ENCODE data around the gene ZDHHC14. TPM values are rescaled to one million over a fixed set of nuclear protein-coding genes. Genes with fewer than 3 reads are reported as not detected.

ZDHHC14 gene
- total and polyA plus RNA-seq, 5 donors = 10.6 to 22.1 (median 20.2) TPM

DNA sequence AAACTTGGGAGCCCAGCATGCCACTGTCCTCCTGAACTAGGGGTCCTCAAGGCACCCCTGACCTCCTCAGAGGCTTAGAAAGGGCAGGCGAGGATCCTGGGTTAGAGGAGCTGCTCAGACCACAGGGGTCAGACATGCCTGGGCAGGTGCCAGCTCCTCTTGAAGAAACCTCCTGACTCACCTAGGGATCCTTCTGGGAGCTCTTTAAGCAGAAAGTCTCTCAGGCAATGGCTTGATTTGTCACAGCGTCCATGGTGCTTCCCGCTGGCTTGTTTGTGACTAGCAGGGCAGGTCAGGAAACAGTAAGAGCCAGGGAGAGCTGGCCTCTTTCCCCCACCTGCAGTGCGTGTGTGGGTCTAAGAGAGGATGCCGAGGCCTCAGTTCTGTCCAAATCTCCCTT is 267.6 kb downstream of the ZDHHC14 start:
- DNase-seq (peak in 1 of 3 donors; percentile 53), ATAC-seq (no peak)
- no peak overlapping the region for H3K27ac ChIP-seq (ENCODE audit: low read length)
- no peak overlapping the region for H3K4me3 ChIP-seq (ENCODE audit: low read length)
- peaks cover 3% of the 10 kb centered on the region for H3K4me1 ChIP-seq (ENCODE audit: control insufficient read depth, insufficient read depth, low read length)
- WGBS = 90% methylated on average over 5 of the region's 5 CpGs
- no peaks in the 10 kb centered on the region for H3K9me3 ChIP-seq (ENCODE audit: control insufficient read depth, low read length)
- no peaks in the 10 kb centered on the region for H3K27me3 ChIP-seq (ENCODE audit: control insufficient read depth, insufficient read depth)
- intact Hi-C loops (cut with DNase I) = no loop called here

DNA sequence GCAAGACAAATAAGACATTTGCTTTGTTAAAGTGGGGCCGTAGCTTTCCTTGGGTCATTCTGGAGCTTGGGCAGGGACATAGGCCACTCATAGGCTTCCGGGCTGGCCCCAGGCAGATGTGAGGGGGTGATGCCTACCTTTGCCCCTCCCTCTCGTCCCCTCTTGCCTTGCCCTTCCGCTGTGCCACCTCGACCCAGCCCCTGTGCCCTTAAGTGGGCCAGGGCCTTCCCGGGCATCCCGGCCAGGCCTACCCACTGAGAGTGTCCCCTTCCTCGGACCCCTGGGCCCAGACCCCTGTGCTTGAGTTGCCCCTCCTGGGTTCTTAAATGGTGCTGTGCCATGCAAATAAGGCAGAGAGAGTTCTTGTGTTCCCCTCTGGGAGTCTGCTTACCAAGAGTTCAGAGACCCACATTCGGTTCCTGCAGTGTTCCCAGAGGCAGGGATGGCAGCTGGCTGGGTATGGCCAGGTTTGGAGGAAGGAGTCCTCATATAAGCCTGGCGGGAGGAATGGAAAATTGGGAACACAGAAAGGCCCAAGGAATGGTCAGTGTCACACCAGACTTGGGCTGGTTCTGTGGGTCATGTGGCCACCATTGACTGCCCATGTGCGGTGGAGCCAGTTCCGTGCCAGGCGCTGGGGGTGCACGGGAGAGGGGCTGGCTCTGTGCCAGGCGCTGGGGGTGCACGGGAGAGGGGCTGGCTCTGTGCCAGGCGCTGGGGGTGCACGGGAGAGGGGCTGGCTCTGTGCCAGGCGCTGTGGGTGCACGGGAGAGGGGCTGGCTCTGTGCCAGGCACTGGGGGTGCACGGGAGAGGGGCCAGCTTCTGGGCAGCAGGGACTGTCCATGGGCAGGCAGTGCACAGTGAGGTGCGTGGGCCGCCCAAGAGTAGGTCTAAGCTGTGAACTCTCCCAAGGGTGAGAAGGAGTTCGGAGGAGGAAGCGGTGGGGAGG is 268.6 kb downstream of the ZDHHC14 start:
- Histone ChIP-seq H3K27ac (ENCODE audit: low read length) (no peak overlapping the region), H3K27me3 (ENCODE audit: control insufficient read depth, insufficient read depth) (no peaks in the 10 kb centered on the region), H3K4me1 (ENCODE audit: control insufficient read depth, insufficient read depth, low read length) (peaks cover 3% of the 10 kb centered on the region), H3K4me3 (ENCODE audit: low read length) (no peak overlapping the region), H3K9me3 (ENCODE audit: control insufficient read depth, low read length) (no peaks in the 10 kb centered on the region)
- 60% methylated on average over 25 of the region's 25 CpGs for WGBS
- intact Hi-C loops (cut with DNase I) = no loop called here
- peak in 2 of 3 donors; percentile 74 to 75 for DNase-seq
- ATAC-seq = peak; percentile 15 to 38

DNA sequence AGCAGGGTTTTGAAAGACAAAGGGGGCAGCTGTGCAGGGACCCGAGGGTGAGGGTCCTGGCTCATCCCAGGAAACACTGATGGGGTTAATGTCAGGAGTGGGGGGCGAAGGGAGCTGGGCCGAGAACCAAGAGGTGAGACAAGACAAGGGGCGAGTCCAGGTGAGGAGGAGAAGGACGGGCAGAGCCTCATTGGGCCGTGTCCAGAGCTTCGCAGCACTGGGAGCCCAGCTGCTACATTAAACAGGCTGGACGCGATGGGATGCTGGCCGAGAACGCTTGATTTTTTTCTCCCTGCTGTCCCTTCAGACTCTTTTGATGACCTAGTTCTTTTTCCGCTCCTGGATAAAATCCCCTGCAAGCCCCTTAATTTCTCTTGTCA is 269.3 kb downstream of the ZDHHC14 start:
- peaks cover 3% of the 10 kb centered on the region for H3K4me1 ChIP-seq (ENCODE audit: control insufficient read depth, insufficient read depth, low read length)
- no peak overlapping the region for H3K27ac ChIP-seq (ENCODE audit: low read length)
- H3K9me3 ChIP-seq (ENCODE audit: control insufficient read depth, low read length) = no peaks in the 10 kb centered on the region
- DNase-seq (peak; percentile 51 to 85 (median 84)), ATAC-seq (peak; percentile 53 to 68)
- intact Hi-C loops (cut with DNase I) = no loop called here
- no peaks in the 10 kb centered on the region for H3K27me3 ChIP-seq (ENCODE audit: control insufficient read depth, insufficient read depth)
- H3K4me3 ChIP-seq (ENCODE audit: low read length) = no peak overlapping the region
- 37% methylated on average over 12 of the region's 12 CpGs for WGBS

DNA sequence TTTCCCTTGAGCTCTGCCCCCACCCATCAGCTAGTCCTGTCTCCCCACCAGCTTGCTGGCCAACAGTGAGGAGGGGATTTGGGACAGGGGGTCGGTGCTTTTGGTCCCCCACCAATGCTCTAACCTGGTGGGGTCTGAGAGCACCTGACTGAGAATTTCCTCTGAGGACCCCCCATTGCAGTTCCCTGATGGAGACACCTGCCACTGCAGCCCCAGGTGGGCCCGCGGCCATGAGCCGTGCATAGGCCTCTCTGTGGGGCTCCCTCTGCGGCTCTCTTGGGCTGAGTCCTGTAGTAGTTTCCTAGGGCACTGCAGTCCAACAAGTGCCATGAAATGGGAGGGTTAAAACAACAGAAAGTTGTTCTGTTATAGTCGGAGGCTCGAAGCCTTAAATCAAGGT is 269.8 kb downstream of the ZDHHC14 start:
- H3K27ac ChIP-seq (ENCODE audit: low read length) = no peak overlapping the region
- intact Hi-C loops (cut with DNase I) = no loop called here
- peaks cover 3% of the 10 kb centered on the region for H3K4me1 ChIP-seq (ENCODE audit: control insufficient read depth, insufficient read depth, low read length)
- H3K4me3 ChIP-seq (ENCODE audit: low read length) = no peak overlapping the region
- no peak for DNase-seq
- no peaks in the 10 kb centered on the region for H3K9me3 ChIP-seq (ENCODE audit: control insufficient read depth, low read length)
- 91% methylated on average over 7 of the region's 7 CpGs for WGBS
- ATAC-seq = no peak
- H3K27me3 ChIP-seq (ENCODE audit: control insufficient read depth, insufficient read depth) = no peaks in the 10 kb centered on the region

DNA sequence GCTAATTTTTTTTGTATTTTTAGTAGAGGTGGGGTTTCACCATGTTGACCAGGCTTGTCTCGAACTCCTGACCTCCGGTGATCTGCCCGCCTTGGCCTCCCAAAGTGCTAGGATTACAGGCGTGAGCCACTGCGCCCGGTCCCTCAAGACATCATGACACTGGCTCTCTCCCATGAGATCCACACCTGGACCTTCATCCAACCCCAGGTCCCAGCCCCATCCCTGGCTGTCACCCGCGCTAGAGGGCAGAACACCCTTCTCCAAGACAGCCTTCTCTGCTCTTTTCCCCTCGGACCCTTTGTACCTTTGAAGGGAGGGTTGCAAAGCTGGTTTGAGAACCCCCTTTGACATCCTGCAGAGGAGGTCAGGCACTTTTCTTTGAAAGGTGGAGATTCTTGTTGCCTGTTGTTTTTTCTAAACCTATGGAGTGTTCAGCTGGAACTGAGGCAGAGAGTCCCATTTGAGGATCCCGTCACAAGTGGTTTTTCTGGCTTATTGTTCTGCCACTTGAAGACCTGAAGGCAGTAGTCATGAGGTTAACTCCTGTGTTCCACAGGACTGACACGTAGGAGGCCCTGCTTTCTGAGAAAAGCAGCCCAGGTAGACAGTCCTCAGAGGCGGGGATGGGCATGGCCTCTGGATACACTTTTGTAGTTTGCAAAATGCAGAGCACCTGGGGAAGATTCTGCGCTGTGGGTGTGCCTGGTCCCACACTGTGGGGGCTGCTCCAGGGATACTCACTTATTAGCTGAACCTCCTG is 270.9 kb downstream of the ZDHHC14 start:
- 94% methylated on average over 13 of the region's 13 CpGs for whole genome bisulfite sequencing
- no peaks in the 10 kb centered on the region for H3K9me3 ChIP-seq (ENCODE audit: control insufficient read depth, low read length)
- H3K4me3 ChIP-seq (ENCODE audit: low read length) = no peak overlapping the region
- no peak for ATAC-seq
- peaks cover 3% of the 10 kb centered on the region for H3K4me1 ChIP-seq (ENCODE audit: control insufficient read depth, insufficient read depth, low read length)
- no peaks in the 10 kb centered on the region for H3K27me3 ChIP-seq (ENCODE audit: control insufficient read depth, insufficient read depth)
- intact Hi-C loops (cut with DNase I) = no loop called here
- no peak for DNase-seq
- H3K27ac ChIP-seq (ENCODE audit: low read length) = no peak overlapping the region

DNA sequence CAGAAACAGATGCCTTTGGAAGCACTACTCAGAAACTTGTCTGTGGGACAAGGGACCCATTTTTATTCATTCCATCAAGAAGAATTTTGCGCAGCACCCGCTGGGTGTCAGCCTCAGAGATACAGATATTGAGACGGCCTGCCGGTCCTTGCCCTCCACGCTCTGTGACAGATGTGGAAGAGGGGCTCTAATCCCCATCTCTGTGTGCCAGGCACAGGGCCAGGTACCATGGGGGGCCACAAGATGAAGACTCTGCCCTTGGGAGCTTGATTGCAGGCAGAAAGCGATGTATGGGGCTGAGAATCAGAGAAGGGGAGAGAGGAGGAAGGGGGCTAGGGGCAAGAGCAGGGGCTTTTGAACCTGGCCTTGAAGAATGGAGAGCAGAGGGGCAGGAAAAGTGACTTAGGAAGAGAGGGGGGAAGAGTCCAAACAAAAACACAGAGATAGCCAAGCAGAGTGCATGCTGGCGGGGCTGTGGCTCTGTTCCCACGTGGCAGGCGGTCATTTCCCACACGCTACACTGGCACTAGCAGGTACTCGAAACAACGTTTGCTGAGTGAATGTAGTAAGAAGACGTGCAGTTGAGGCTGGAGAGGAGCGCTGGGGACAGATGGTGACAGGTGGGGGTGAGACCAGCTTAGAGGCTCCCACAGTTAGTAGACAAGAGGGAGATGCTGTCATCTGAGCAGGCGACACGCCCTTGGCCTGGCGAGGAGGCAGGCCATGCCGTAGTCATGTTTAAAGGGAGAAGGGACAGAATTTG is 271.8 kb downstream of the ZDHHC14 start:
- ATAC-seq = no peak
- H3K4me1 ChIP-seq (ENCODE audit: control insufficient read depth, insufficient read depth, low read length) = peaks cover 3% of the 10 kb centered on the region
- no peaks in the 10 kb centered on the region for H3K27me3 ChIP-seq (ENCODE audit: control insufficient read depth, insufficient read depth)
- H3K4me3 ChIP-seq (ENCODE audit: low read length) = no peak overlapping the region
- 95% methylated on average over 18 of the region's 18 CpGs for WGBS
- no peaks in the 10 kb centered on the region for H3K9me3 ChIP-seq (ENCODE audit: control insufficient read depth, low read length)
- intact Hi-C loops (cut with DNase I) = no loop called here
- DNase-seq = no peak
- no peak overlapping the region for H3K27ac ChIP-seq (ENCODE audit: low read length)

DNA sequence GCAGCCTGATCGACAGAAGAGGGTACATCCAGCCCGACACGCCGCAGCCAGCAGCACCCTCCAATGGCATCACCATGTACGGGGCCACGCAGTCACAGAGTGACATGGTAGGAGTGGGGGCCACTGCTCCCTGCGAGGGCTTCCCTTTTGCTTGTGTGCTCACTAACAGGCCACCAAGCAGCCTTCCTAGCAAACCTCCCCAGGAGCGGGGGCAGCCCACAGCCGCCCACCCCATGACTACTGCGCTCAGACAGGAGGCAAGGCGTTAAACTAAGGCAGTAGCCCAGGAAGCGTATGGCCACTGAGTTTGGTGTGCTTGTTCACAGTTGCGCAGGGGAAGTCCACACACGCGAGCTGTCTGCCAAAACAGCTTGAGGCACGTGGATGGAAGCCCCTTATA is 272.5 kb downstream of the ZDHHC14 start:
- intact Hi-C loops (cut with DNase I) = no loop called here
- DNase-seq = no peak
- WGBS = 93% methylated on average over 16 of the region's 16 CpGs
- Histone ChIP-seq H3K27me3 (ENCODE audit: control insufficient read depth, insufficient read depth) (no peaks in the 10 kb centered on the region), H3K27ac (ENCODE audit: low read length) (no peak overlapping the region), H3K9me3 (ENCODE audit: control insufficient read depth, low read length) (no peaks in the 10 kb centered on the region), H3K4me3 (ENCODE audit: low read length) (no peak overlapping the region), H3K4me1 (ENCODE audit: control insufficient read depth, insufficient read depth, low read length) (peaks cover 3% of the 10 kb centered on the region)
- ATAC-seq = no peak

DNA sequence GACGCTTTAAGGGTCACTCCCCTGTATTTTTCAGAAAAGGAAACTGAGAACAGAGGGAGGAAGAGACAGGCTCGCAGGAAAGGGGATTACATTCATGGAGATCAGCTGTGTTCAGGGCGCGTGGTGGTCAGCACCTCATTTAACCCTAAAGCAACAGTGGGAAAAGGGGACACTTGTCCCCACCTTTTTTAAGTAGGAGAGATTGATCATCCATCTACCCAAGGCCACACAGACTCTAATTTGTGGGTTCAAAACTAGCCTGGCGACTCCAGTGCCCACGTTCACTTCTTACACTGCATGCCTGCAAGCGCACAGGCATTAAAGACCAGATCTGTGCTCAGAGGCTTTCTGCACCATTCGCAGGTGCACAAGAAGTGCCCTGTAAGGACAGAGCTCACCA is 274.1 kb downstream of the ZDHHC14 start:
- Histone ChIP-seq H3K27ac (ENCODE audit: low read length) (no peak overlapping the region), H3K9me3 (ENCODE audit: control insufficient read depth, low read length) (no peaks in the 10 kb centered on the region), H3K4me3 (ENCODE audit: low read length) (no peak overlapping the region), H3K27me3 (ENCODE audit: control insufficient read depth, insufficient read depth) (no peaks in the 10 kb centered on the region), H3K4me1 (ENCODE audit: control insufficient read depth, insufficient read depth, low read length) (no peaks in the 10 kb centered on the region)
- ATAC-seq = no peak
- no peak for DNase-seq
- WGBS = 87% methylated on average over 8 of the region's 8 CpGs
- intact Hi-C loops (cut with DNase I) = no loop called here

DNA sequence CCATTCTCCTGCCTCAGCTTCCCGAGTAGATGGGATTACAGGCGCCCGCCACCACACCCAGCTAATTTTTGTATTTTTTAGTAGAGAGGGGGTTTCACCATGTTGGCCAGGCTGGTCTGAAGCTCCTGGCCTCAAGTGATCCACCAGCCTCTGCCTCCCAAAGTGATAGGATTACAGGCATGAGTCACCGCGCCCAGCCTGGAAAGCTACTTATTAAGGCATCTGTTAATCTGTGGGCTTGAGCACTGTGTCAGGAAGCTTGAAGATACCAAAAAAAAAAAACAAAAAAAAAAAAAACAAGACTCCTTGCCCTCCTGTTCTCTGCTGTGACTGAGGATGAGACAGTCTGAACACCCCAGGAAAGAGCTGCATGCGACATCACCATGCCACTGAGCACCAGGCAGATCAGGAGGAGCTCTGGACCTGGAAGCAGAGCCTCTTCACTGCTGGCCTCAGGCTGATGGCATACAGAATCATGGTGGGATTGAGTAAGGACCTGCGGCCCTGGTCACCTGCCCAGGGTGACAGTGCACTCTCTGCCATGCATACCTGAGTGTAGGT is 275.5 kb downstream of the ZDHHC14 start:
- intact Hi-C loops (cut with DNase I) = no loop called here
- no peaks in the 10 kb centered on the region for H3K9me3 ChIP-seq (ENCODE audit: control insufficient read depth, low read length)
- no peak overlapping the region for H3K4me3 ChIP-seq (ENCODE audit: low read length)
- no peaks in the 10 kb centered on the region for H3K27me3 ChIP-seq (ENCODE audit: control insufficient read depth, insufficient read depth)
- no peak for ATAC-seq
- no peaks in the 10 kb centered on the region for H3K4me1 ChIP-seq (ENCODE audit: control insufficient read depth, insufficient read depth, low read length)
- WGBS = 91% methylated on average over 7 of the region's 7 CpGs
- H3K27ac ChIP-seq (ENCODE audit: low read length) = no peak overlapping the region
- no peak for DNase-seq

DNA sequence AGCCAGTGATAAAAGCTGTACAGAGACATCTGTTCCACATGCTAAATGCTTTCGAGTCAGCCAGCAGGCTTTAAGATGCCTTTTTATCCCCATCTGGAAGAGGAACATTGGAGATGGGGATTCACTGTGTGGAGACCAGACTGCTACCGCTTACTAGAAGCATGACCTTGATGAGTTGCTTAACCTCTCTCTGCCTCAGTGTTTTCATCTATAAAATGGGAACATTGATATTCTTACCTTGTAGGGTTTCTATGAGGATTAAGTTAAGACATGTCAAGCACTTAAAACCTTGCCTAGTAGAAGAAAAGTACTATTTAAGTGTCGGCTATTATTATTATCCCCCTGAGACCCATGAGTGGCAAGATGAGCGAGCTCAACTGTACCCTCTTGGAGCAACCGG is 276.8 kb downstream of the ZDHHC14 start:
- ATAC-seq (no peak), DNase-seq (no peak)
- H3K4me3 ChIP-seq (ENCODE audit: low read length) = no peak overlapping the region
- no peak overlapping the region for H3K27ac ChIP-seq (ENCODE audit: low read length)
- H3K9me3 ChIP-seq (ENCODE audit: control insufficient read depth, low read length) = no peaks in the 10 kb centered on the region
- WGBS = 94% methylated on average over 5 of the region's 5 CpGs
- intact Hi-C loops (cut with DNase I) = no loop called here
- no peaks in the 10 kb centered on the region for H3K4me1 ChIP-seq (ENCODE audit: control insufficient read depth, insufficient read depth, low read length)
- H3K27me3 ChIP-seq (ENCODE audit: control insufficient read depth, insufficient read depth) = no peaks in the 10 kb centered on the region

Data from right cardiac atrium (tissue), 5 donors.